Measurements from ENCODE around the gene TGFBR2. TPM values are rescaled to one million over a fixed set of nuclear protein-coding genes. Genes with fewer than 3 reads are reported as not detected.
A peak's percentile ranks its signal among the peaks of the same experiment; 100 is the strongest.

Gene TGFBR2
- total RNA-seq (2014; rRNA removed; shearing (Covaris generic)): 76.6 and 98.3 TPM in 2 replicates
- polyA plus RNA-seq (2015; cell fraction: cytosol; rRNA removed): 187 and 231 TPM in 2 replicates
- 149 and 155 TPM in 2 replicates for polyA plus RNA-seq (2015; cell fraction: nucleus; rRNA removed)

DNA sequence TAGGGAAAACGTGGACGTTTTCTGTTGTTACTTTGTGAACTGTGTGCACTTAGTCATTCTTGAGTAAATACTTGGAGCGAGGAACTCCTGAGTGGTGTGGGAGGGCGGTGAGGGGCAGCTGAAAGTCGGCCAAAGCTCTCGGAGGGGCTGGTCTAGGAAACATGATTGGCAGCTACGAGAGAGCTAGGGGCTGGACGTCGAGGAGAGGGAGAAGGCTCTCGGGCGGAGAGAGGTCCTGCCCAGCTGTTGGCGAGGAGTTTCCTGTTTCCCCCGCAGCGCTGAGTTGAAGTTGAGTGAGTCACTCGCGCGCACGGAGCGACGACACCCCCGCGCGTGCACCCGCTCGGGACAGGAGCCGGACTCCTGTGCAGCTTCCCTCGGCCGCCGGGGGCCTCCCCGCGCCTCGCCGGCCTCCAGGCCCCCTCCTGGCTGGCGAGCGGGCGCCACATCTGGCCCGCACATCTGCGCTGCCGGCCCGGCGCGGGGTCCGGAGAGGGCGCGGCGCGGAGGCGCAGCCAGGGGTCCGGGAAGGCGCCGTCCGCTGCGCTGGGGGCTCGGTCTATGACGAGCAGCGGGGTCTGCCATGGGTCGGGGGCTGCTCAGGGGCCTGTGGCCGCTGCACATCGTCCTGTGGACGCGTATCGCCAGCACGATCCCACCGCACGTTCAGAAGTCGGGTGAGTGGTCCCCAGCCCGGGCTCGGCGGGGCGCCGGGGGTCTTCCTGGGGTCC lies at the start of gene TGFBR2:
TSS of gene TGFBR2 (plus strand) at position 301 of the 731 bp plus-strand sequence. CDS start at position 584, 283 bp downstream.
- peak; percentile 100 for DNase-seq (ENCODE audit: low read depth)

DNA sequence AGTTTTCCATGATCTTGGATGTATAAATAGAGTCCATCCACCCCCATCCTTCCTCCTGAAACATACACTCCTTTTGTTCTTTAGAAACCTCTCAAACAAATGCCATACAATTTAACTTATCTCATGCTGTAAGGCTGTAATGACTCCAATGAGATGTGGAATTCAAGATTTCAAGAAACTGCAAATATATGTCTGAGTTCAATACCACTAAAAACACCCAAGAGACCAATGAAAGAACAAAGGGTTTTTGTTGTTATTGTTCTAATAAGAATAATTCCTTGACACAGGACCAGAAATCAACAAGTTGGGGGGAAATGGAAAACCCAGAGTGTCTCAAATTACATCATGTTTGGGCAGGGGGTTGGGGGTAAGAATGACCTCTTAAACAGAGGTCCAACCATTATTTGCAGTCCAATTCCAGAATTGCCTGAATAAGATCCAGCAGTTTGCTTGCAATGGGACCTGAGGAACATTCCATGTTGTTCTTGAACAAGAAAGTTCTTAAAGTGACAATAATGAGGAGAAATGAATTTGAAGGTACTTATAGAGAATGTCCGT lies 48.6 kb upstream of the TGFBR2 start:
- no peak for DNase-seq (ENCODE audit: low read depth)

DNA sequence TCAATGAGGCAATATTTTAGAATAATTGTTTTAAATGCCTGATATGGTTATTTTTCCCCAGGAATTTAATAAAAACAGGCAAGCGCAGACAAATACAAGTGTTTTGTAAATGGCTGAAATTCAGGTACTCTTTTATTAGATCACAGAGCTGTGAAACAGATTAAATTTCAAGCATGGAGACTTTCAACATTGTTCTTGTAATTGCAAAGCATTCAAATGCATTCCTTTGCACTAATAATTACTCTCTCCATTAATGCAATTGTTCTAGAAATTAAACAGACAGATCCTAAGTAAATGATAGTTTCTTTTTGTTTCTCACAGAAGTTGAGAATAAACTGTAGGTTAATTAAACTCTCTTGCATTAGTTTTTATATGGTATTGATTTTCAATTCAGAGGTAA lies 42.4 kb upstream of the TGFBR2 start:
- no peak for DNase-seq (ENCODE audit: low read depth)

DNA sequence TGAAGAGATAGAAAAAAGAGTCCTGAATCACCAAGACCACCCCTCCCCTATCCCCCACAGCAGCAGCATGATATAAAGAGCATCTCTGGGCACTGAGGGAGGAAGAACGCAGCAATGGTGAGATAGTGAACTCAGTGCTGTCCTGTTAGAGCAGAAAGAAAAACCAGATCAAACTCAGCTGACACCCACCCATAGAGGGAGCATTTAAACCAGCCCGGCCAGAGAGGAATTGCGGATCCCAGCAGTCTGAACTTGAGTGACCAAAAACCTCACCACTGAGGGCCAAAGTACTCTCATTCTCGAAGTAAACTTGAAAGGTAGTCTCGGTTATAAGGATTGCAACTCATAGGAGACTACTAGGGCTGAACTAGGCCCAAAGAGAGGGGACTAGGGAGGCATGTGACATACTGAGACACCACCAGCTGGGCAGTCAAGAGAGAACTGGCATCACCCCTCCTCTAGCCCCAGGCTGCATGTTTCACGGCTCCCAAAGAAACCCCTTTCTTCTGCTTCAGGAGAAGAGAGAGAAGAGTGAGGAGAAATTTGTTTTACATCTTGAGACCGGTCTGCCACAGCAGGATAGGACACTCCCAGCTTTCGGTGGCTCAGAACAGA lies 39.2 kb upstream of the TGFBR2 start:
- DNase-seq (ENCODE audit: low read depth): no peak

DNA sequence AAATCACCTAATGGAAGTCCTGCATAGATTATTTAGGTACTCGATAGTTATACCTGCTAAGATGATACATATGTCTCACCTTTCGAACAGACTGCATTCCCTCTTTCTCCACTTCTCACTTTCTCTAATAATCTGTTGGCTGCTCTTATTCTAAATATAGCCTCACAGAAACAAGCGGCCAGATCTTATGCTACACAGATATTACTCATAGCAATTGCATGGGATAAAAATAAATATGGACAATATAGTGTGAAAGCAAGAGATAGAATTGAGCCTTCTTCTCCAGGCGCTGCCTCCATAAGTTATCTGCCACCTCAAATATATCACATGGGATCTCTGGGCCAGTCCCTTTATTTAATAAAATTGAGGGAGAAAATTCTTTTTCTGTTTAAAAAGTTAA lies 29.5 kb upstream of the TGFBR2 start:
- DNase-seq (ENCODE audit: low read depth): no peak

DNA sequence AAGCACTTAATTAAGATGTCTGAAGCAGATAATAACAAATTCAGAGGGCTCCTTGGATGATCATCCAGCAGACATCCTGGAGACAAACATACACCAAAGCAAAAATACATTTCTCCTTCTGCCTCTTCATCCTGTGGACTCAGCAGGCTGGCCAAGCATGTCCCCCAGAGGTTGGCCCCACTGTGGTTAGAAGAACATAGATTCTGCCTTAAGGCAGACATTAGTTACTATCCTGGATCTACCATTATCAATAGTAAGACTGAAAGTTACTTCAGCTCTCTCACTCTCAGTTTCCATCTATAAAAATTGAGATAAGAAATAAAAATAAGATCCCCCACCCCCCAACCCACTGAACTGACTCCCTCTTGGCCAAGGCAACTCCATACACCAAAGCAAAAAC lies 28.6 kb upstream of the TGFBR2 start:
- DNase-seq (ENCODE audit: low read depth): no peak

DNA sequence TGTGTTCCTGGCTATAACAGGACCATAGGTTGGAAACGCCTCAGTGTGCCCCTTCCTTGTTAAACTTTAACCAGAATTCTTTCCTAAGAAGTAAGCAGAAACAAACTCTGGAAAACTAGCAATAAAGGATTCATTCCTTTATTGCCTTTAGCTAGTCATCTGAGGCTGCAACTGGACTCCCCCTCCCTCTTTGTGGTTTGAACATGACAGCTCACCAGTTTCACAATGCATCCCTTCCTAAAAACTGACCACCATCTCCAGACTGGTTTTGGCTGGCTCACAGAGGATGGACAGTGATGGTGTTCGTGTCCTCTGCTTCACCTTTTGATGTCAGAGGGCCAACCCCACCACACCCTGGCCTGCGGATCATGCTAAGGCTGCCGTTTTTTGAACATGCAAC lies 27.9 kb upstream of the TGFBR2 start:
- DNase-seq (ENCODE audit: low read depth): peak; percentile 93

DNA sequence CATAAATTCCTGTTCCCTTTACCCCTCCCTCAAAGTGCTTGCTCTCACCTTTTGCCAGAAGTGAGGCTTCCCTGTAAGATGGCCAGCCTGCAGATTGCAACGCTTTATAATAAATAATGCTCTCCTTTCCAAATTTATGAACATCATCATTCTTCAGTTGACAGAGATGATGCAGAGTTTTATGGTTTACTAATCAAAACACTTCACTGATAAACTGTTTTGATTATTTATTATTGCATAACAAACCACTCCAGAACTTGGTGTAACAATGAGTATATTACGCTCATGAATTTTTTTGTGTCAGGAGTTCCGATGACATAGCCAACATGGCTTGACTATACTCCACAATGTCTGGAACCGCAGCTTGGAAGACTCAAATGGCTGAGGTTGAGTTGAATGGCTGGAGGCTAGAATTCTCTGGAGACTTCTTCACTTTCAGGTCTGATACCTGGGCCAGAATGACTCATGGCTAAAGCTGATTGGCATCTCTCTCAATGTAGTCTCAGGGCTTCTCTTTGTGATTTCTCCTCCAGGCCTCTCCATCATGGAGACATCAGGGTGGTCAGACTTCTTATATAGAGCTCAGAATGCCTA lies 27.3 kb upstream of the TGFBR2 start:
- DNase-seq (ENCODE audit: low read depth): no peak

DNA sequence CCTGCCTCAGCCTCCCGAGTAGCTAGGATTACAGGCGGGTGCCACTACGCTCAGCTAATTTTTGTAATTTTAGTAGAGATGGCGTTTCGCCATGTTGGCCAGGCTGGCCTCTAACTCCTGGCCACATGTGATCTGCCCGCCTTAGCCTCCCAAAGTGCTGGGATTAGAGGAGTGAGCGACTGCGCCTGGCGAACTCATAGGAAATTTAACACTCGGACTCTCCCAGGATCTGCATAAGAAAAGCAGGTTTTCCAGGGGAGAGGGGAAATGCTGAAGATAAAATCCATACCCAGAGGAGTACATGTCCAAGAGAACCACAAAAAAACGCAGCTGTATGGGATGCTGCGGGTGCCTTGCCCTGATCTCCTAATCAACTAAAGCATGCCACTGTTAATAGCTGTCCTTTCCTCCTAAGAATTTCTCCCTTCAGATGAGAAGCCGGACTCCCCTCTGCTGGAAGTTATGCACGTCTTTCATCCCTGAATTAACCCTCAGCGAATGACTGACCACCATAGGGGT lies 25.3 kb upstream of the TGFBR2 start:
- DNase-seq (ENCODE audit: low read depth): no peak

DNA sequence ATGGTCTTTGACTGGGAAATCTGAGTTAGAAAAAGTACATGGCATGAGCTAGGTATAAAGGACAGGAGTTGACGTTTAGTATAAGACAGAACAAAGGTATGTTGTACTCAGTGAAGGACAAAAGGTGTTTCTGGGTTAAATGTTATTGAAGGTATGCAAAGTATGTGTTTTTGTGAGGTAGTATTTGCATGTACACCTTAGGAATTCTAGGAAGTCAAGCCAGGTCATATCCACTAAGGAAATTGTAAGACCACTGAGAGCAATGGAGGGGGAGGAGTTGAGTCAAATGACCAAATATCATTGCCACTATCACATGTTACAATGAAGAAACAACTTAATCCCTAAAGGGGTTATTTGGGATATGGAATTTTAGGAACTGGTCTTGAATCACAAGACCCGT lies 24.4 kb upstream of the TGFBR2 start:
- no peak for DNase-seq (ENCODE audit: low read depth)

DNA sequence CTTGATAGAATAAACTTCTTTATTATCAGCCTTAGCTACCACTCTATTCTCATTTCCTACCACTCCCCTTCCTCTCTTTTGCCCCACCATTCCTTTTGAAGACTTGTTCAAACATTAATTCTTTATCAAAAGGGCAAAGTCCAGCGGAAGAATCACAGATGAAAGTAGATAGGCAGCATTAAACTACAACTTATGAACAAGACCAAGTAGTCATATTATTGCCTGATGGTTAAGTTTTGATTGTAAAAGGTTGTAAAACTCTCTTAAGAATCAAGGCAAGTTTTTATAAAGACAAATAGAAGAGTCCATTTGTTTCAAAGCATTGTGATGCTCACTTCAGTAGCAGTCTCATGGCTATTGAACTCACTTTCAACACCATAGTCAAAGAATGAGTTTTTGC lies 22.4 kb upstream of the TGFBR2 start:
- DNase-seq (ENCODE audit: low read depth): no peak

DNA sequence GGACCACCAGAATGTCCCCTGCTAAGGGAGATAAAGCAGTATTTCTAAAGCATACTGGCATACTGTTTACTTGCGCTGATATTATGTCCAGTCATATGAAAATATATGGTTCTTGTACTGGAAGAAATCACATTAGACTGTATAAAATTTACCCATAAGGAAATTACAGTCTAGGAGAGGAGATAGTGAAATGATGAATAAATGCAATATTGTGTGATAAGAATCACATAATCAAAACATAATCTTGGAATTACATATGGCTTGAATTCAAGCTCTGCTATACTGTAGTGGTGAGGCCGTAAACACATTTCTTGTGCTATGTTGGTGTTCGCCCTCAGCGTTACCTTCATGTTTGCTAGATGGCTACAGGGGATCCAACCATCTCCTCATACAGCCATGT lies 20.7 kb upstream of the TGFBR2 start:
- DNase-seq (ENCODE audit: low read depth): no peak

DNA sequence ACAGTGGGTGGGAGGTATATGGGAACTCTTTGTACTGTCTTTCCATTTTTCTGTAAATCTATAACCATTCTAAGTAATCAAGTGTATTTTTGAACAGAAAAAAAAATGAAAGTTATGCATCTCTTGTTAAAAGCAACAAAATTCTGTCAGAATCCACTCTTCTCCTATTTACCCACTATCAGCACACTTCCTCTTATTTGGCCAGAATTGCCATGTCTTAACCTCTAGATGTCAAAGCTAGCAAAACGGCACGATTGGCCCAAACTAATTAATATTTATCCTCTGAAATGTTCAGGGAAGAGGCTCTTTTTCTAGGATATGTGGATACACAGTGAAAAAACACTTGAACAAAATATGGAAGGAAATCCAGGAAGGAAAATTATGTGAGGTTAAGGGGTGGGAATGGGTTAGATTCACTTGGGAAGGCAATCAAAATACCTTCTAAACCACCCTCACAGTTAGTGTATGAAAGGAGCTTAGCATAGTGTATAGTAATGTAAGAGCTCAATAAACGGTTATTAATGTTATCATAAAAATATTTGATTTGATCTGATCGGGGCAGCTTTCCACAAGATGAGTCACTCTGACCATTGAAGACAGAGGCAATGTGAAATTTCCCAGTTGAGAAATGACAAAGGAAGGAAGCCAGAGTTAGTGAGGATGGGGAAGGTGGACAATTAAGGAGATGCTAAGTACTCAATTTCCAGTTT lies 20.1 kb upstream of the TGFBR2 start:
- no peak for DNase-seq (ENCODE audit: low read depth)

DNA sequence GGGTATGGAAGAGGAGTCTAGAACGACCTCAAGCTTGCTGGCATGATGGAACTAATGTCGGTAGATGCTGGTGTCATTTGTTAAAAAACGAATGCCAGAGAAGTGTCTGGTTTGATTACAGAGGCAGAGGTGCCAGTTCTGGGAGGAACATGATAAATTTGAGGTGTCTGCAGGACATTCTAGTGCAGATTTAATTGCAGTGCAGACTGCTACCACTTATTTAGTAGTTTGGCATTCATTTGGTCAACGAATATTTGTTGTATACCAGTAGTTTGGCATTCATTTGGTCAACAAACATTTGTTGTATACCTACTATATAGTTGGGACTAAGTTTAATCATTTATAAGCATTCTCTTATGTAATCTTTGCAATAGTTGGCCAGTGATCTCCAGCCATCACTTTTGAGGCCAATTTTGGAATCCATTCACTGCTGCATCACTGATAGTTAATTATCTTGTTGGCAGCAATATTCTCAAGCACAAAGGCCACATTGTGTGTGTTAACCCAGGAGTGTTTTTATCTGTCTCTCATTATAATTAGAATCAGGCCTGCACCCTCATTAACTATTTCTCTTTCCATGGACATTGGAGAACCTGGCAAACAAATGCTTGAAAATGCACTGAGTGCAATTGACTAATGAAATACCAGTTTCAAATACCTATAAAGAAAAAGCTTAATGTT lies 19.5 kb upstream of the TGFBR2 start:
- DNase-seq (ENCODE audit: low read depth): no peak

DNA sequence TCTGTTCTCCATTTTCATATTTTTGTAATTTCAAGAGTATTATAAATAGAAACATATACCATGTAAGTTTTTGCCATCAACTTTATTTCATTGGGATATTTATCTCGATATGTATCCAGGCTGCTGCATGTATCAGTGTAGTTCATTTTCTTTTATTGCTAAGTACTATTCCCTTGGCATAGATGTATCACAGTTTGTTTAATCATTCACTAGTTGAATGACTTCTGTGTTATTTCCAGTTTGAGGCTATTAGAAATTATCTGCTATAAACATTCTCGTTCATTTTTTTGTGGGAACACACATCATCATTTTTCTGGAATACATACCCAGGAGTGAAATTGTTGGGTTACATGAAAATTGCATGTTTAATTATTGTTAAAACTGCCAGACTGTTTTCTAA lies 18.5 kb upstream of the TGFBR2 start:
- no peak for DNase-seq (ENCODE audit: low read depth)

DNA sequence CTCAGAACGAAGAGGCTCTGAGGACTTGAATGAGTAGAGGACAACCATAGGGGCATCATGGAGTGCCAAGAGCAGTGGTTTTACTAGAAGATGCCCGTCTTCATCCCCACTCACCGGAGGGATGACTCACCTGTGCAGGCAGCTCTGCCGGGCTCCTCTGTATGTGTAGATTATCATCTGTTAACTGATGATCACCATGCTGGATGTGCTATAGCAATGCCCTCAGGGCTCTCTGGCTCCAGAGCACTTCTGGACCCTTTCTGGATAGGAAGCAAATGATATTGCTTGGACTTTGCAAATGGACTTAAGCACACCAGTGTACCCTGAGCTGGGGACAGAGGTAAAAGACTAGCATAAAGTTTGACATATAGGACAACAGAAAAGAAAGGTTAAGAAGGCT lies 10.2 kb upstream of the TGFBR2 start:
- peak; percentile 34 for DNase-seq (ENCODE audit: low read depth)

DNA sequence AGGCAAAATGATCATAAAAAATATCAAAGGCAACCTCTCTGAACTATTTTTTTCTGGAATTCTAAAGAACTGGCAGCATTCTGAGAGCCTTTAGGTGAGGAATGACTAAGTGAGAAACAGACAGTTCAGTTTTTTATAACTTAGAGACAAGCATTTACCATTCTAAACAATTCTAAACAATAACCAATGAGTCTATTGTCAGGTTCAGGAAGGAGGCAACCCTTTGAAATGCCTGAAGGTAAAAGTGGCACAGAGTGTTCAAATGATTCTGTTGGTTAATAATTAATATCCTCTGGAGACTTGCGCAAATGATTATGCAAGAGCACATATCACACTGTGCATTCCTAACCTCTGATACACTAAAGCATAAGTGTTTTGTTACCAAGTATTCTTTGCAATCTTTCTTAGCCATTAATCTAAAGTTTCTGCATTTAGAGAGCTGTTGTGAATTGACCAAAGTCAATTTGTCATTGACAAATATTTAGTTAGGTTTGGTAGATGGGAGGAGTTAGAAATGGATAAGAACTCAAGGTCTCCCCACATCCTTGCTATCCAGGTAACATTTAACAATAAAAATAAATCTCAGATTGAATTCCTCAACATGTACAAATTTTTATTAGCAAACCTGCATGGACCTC lies 9.2 kb upstream of the TGFBR2 start:
- DNase-seq (ENCODE audit: low read depth): peak; percentile 76

DNA sequence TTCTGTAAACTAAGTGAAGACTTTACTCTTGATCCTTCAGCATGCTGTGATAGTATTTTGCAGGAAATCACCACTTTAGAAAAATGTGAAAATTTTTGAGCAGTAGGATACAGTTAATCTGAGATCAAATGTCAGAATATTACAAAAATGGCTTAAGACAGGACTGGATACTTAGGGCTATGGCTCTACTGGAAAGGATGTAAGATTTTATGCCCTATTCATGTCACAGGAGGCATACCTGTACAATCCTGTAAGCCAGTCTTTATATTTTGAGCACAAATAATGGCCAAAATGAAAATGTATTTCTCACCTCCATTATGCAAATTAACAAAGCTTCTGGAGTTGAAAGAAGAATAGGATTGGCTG lies 8.6 kb upstream of the TGFBR2 start:
- no peak for DNase-seq (ENCODE audit: low read depth)

DNA sequence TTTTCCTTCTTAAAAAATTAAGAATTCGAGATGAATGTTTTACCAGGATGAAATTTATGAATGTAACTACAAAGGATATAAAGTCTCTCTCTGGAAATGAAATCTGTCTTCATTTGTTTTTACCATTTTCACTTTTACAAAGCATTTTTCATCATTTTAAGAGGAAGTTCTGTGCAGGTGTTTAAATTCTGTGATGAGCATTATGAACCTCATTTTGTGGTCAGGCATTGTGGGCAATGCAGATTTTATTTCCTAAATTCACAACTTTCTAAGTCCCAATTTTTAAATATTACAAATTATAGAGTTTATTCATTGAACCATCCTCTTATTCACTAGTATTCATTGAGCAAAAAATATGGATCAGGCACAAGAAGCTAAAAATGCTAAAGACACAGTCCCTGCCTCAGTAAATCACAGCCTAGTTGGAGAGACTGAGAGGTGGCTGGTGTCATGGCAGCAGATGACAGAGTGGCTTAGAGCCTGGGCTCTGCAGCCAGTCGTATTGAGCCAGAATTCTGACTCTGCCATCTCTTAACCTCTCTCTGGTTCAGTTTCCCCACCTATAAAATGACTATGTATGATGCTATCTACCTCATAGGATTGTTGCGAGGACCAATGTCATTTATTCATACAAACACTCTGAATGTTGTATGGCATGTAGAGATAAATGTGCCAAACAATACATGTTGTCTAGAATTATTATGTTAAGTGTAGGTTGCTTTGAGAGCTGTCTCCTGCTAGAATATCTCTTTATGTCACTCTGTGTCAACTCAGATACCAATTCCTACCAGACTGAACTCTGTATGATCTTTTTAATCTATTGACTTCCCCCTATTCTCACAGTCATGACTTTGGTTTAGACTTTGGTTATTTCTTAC lies 7.5 kb upstream of the TGFBR2 start:
- DNase-seq (ENCODE audit: low read depth): no peak
